ENCODE data around the gene OR11G2.

- no peak for TF ChIP-seq CTCF (IDR thresholded peaks at IDR 0.05)
- no peak for TF ChIP-seq POLR2AphosphoS5 (IDR thresholded peaks at IDR 0.05)
Observed at GRCh38 chr14:20194101-20194500, 3.4 kb downstream of the OR11G2 start.

Data from transverse colon (tissue), 4 donors.